Mesangial cell (primary cell): Measurements from ENCODE around the gene IL18R1. TPM values are rescaled to one million over a fixed set of nuclear protein-coding genes. Genes with fewer than 3 reads are reported as not detected.

ENCODE experiments used
- total RNA-seq: library from RNA; depleted of rRNA; stranded (reverse); fragments of >200 nt; gene quantifications from 2 replicates; pipeline ENCODE4 v1.2.3, GENCODE V29; 2015

The IL18R1 gene
- 0.49 and 0.51 TPM in 2 replicates for total RNA-seq

DNA sequence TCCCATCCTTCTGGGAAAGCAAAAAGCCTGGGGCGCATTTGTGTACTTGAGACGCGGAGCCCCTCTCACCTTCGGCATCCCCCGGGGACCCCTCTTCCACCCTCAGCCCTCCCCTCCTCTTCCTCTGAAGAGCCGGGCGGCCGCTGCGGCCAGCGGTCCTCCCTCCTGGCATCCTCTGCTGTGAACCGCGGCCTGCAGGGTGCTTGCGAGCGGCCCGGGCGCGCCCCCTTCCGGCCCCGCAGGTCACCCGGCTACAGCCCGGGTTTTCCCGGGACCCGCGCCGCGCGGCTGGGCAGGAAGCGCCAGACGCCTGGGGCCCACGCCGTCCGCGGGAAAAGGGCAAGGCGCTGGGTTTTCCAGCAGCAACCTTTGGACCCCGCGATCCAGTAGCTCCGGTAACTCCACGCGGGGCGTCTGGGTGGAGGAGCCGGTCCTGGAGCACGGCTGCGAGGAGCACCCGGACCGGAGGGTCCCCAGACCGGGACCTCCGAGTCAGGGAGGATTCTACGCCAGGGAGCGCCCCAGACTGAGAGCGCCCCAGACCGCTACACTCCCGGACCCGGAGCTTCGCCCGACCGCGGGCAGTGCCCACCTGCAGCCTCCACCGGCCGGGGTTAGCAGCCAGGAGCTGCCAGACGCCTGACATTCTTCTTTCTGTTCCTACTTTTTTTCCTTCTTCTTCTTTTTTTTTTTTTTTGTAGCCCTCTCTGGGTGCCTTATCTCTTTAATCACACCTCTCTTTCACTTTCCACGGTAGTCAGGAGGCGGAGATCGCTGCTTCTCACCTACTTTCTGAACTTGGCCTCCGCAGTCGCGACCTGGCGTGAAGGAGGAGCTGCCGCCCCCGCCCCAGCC is at the start of gene IL18R1:
Gene IL18R1, plus strand, starts transcription at position 271 of the 855 bp plus-strand sequence. CDS start 6,865 bp downstream, outside the sequence.

GRCh38 chr2:102310964-102311640 is 44.5 kb upstream of the IL18R1 start, which contains the start of gene IL1RL1:
TSS of gene IL1RL1 (plus strand) at chr2:102311563. CDS start at chr2:102338265, 26,702 bp downstream.

GRCh38 chr2:102422910-102423309 is 67.3 kb downstream of the IL18R1 start, which contains the start of gene IL18RAP:
TSS of gene IL18RAP (plus strand) at chr2:102423160. CDS start at chr2:102423278, 118 bp downstream.

Other genes with a start within 250 kb of the IL18R1 start
- 10.3 and 36.4 TPM in 2 replicates for gene IL1R1, start 213.1 kb upstream of the IL18R1 start, total RNA-seq
- 0.51 TPM in 1 of 2 replicates, not detected in the other for gene IL1RL2, start 168.8 kb upstream of the IL18R1 start, total RNA-seq
- under 0.01 TPM in 1 of 2 replicates, not detected in the other for gene IL1RL1, start 44.2 kb upstream of the IL18R1 start, total RNA-seq
- gene IL18RAP, start 67.4 kb downstream of the IL18R1 start, total RNA-seq = not detected in 2 replicates
- 0.13 TPM in 1 of 2 replicates, not detected in the other for gene SLC9A4, start 117.4 kb downstream of the IL18R1 start, total RNA-seq